Keratinocyte (primary cell): Measurements from ENCODE around the gene RAB3GAP2. TPM values are rescaled to one million over a fixed set of nuclear protein-coding genes. Genes with fewer than 3 reads are reported as not detected.
"Not testable (repeated sequence)": the region's sequence is repeated elsewhere in the genome, so short reads cannot be mapped to it uniquely, and the experiment has no call there.

Experiments used
- DNase-seq: peaks from one replicate; pipeline ENCODE4 v3.0.0-alpha.2; 2011; ENCODE audit warnings: low read depth, missing footprints, low spot score
- FAIRE-seq: peaks from 2 replicates; lab custom pipeline; 2011; peaks lifted over from hg19 to GRCh38; lab: Jason Lieb, UNC
- H2AFZ ChIP-seq: 2 replicates; pipeline ENCODE4 v1.6.0; 2012; ENCODE audit warnings: low read length, control low read depth, inconsistent platforms; ENCODE audit not compliant: control insufficient read depth
- H3K27ac ChIP-seq: 2 replicates; pipeline ENCODE4 v1.5.1; 2011; ENCODE audit warnings: low read length; ENCODE audit not compliant: control insufficient read depth, insufficient read depth
- H3K27me3 ChIP-seq: 3 replicates; pipeline ENCODE4 v1.6.0; 2011; ENCODE audit warnings: low read length; ENCODE audit not compliant: control insufficient read depth, insufficient read depth; ENCODE audit errors: extremely low read depth
- H3K36me3 ChIP-seq, 2 experiments: 2 replicates in 1 of 2; 3 replicates in 1 of 2; pipeline ENCODE4 v1.5.1; 2011; ENCODE audit warnings: low read length in 2 of 2, mild to moderate bottlenecking in 1 of 2; ENCODE audit not compliant: control insufficient read depth in 2 of 2, insufficient read depth in 2 of 2; ENCODE audit errors: extremely low read depth in 1 of 2
- H3K4me1 ChIP-seq: 3 replicates; pipeline ENCODE4 v1.5.1; 2011; ENCODE audit warnings: low read length; ENCODE audit not compliant: control insufficient read depth, insufficient read depth; ENCODE audit errors: extremely low read depth
- H3K4me2 ChIP-seq: 3 replicates; pipeline ENCODE4 v1.6.0; 2011; ENCODE audit warnings: low read depth, low read length; ENCODE audit not compliant: control insufficient read depth, insufficient read depth; ENCODE audit errors: extremely low read depth
- H3K4me3 ChIP-seq, 3 experiments: fragments of 200-600 bp in 1 of 3; sonication (generic) in 1 of 3; 2 replicates in 2 of 3; 3 replicates in 1 of 3; pipeline ENCODE4 v1.5.1; 2011 to 2016; ENCODE audit warnings: low read length in 3 of 3, mild to moderate bottlenecking in 3 of 3, control low read depth in 2 of 3, inconsistent platforms in 1 of 3, low read depth in 1 of 3, mixed read lengths in 1 of 3, mixed run types in 1 of 3, moderate library complexity in 1 of 3; ENCODE audit not compliant: control insufficient read depth in 2 of 3, insufficient read depth in 2 of 3; ENCODE audit errors: extremely low read depth in 1 of 3
- H3K79me2 ChIP-seq: 2 replicates; pipeline ENCODE4 v1.6.0; 2012; ENCODE audit warnings: low read length; ENCODE audit not compliant: control insufficient read depth, insufficient read depth
- H3K9ac ChIP-seq: 3 replicates; pipeline ENCODE4 v1.6.0; 2011; ENCODE audit warnings: low read length; ENCODE audit not compliant: control insufficient read depth, insufficient read depth; ENCODE audit errors: extremely low read depth
- H3K9me1 ChIP-seq: 3 replicates; pipeline ENCODE4 v1.6.0; 2011; ENCODE audit warnings: low read length; ENCODE audit not compliant: control insufficient read depth, insufficient read depth; ENCODE audit errors: extremely low read depth
- H3K9me3 ChIP-seq: 2 replicates; pipeline ENCODE4 v1.5.1; 2012; ENCODE audit warnings: low read depth, low read length; ENCODE audit not compliant: control insufficient read depth
- H4K20me1 ChIP-seq: 3 replicates; pipeline ENCODE4 v1.6.0; 2011; ENCODE audit warnings: low read length; ENCODE audit not compliant: control insufficient read depth, insufficient read depth; ENCODE audit errors: extremely low read depth
- CTCF ChIP-seq, 3 experiments: IDR thresholded peaks in 1 of 3; conservative IDR thresholded peaks in 1 of 3; optimal IDR thresholded peaks in 1 of 3; 2 replicates in 2 of 3; 3 replicates in 1 of 3; pipeline versions ENCODE3 to v1.5.1; 2011; ENCODE audit warnings: low read length in 3 of 3, mild to moderate bottlenecking in 3 of 3, moderate library complexity in 2 of 3, control low read depth in 1 of 3, inconsistent platforms in 1 of 3; ENCODE audit not compliant: insufficient read depth in 2 of 3; ENCODE audit errors: extremely low read depth in 1 of 3
- EZH2 ChIP-seq: IDR thresholded peaks from one replicate; pipeline ENCODE4 v1.6.1; 2012; ENCODE audit warnings: inconsistent platforms, mild to moderate bottlenecking, low read length, moderate library complexity
- dilution Hi-C: fragments of 300-500 bp; cut with MboI; formaldehyde crosslinking; loops from one replicate; pipeline ENCODE4 v1.7.0; 2020; ENCODE audit warnings: low sequenced_read_pairs; ENCODE audit not compliant: extremely low pct_ligation_motif_present
- polyA plus RNA-seq, 5 experiments: library from polyadenylated mRNA; depleted of rRNA in 3 of 5; stranded (reverse) in 3 of 5; stranded (forward) in 1 of 5; unstranded in 1 of 5; fragments of >200 nt; gene quantifications; 1 replicate in 1 of 5; 2 replicates in 3 of 5; 3 replicates in 1 of 5; pipeline versions ENCODE4 v1.2.1 to v1.2.3, GENCODE V29; 2011 to 2012; ENCODE audit warnings: missing spikeins in 2 of 5, low read depth in 1 of 5, low replicate concordance in 1 of 5

Gene RAB3GAP2
- polyA plus RNA-seq, 1 donor (not counting 4 experiments of a cell fraction or from before 2014, with no cell fraction given) = 44.4 TPM

GRCh38 chr1:220313576-220313975 lies 41.3 kb upstream of the RAB3GAP2 start:
- H3K4me1 ChIP-seq = no peaks in the 10 kb centered on the region
- H3K27ac ChIP-seq = no peak overlapping the region
- H2AFZ ChIP-seq = no peak overlapping the region
- no peaks in the 10 kb centered on the region for H3K9me3 ChIP-seq
- no peaks in the 10 kb centered on the region for H3K36me3 ChIP-seq
- no peaks in the 10 kb centered on the region for H3K9me1 ChIP-seq
- DNase-seq = no peak
- no peaks in the 10 kb centered on the region for H3K79me2 ChIP-seq
- H4K20me1 ChIP-seq = no peaks in the 10 kb centered on the region
- no peak overlapping the region for H3K9ac ChIP-seq
- no peaks in the 10 kb centered on the region for H3K27me3 ChIP-seq
- H3K4me2 ChIP-seq = no peak overlapping the region
- dilution Hi-C loops = no loop called here
- H3K4me3 ChIP-seq = no peak overlapping the region
- TF ChIP-seq EZH2 = no peak
- TF ChIP-seq CTCF (optimal IDR thresholded peaks at IDR 0.05 in 1 of 3, IDR thresholded peaks at IDR 0.05 in 1 of 3, conservative IDR thresholded peaks at IDR 0.05 in 1 of 3; ENCODE audit: extremely low read depth in 1 of 3, insufficient read depth in 2 of 3, low read length in 3 of 3) = no peak
- FAIRE-seq = no peak

GRCh38 chr1:220310147-220310546 lies 37.9 kb upstream of the RAB3GAP2 start:
- H3K4me2 ChIP-seq, H3K4me1 ChIP-seq, H3K9me1 ChIP-seq, FAIRE-seq, H4K20me1 ChIP-seq, H2AFZ ChIP-seq, H3K79me2 ChIP-seq, H3K9ac ChIP-seq, H3K27me3 ChIP-seq, dilution Hi-C loops, H3K36me3 ChIP-seq, H3K4me3 ChIP-seq, H3K9me3 ChIP-seq, H3K27ac ChIP-seq, DNase-seq: not testable (repeated sequence)

GRCh38 chr1:220307607-220308006 lies 35.4 kb upstream of the RAB3GAP2 start:
- no peak overlapping the region for H3K4me3 ChIP-seq
- no peak overlapping the region for H3K9ac ChIP-seq
- no peaks in the 10 kb centered on the region for H3K4me1 ChIP-seq
- DNase-seq = no peak
- no peaks in the 10 kb centered on the region for H4K20me1 ChIP-seq
- no peaks in the 10 kb centered on the region for H3K9me3 ChIP-seq
- H3K4me2 ChIP-seq = no peak overlapping the region
- no peaks in the 10 kb centered on the region for H3K9me1 ChIP-seq
- no peak for FAIRE-seq
- H2AFZ ChIP-seq = no peak overlapping the region
- TF ChIP-seq EZH2 = no peak
- no peaks in the 10 kb centered on the region for H3K27me3 ChIP-seq
- dilution Hi-C loops = no loop called here
- H3K79me2 ChIP-seq = no peaks in the 10 kb centered on the region
- no peaks in the 10 kb centered on the region for H3K36me3 ChIP-seq
- H3K27ac ChIP-seq = no peak overlapping the region
